NCI-H460 (cell line): ENCODE measurements around the gene RYR3. TPM values are rescaled to one million over a fixed set of nuclear protein-coding genes. Genes with fewer than 3 reads are reported as not detected.

Source experiments
- DNase-seq: peaks from one replicate; pipeline ENCODE4 v3.0.0-alpha.2; 2016; ENCODE audit warnings: low read depth; ENCODE audit errors: extremely low read depth
- total RNA-seq: library from RNA; depleted of rRNA; stranded (reverse); fragments of >200 nt; shearing (Covaris generic); gene quantifications from 2 replicates; pipeline ENCODE4 v1.2.3, GENCODE V29; 2014

The RYR3 gene
- total RNA-seq, 1 experiment from 2014 or later, result not detected

GRCh38 chr15:33737687-33738601 lies 427.2 kb downstream of the RYR3 start:
- DNase-seq, result peak; percentile 47

GRCh38 chr15:33738941-33739664 lies 428.3 kb downstream of the RYR3 start:
- DNase-seq, result no peak

- peak; percentile 43 for DNase-seq
Observed at GRCh38 chr15:33742306-33742705, 431.5 kb downstream of the RYR3 start.

- no peak for DNase-seq
Observed at GRCh38 chr15:33742800-33743199, 432.0 kb downstream of the RYR3 start.

- no peak for DNase-seq
Observed at GRCh38 chr15:33746203-33746602, 435.4 kb downstream of the RYR3 start.

- DNase-seq, result no peak
Observed at GRCh38 chr15:33753012-33753411, 442.2 kb downstream of the RYR3 start.

- DNase-seq, result no peak
Observed at GRCh38 chr15:33754242-33754641, 443.5 kb downstream of the RYR3 start.

GRCh38 chr15:33756961-33757360 lies 446.2 kb downstream of the RYR3 start:
- no peak for DNase-seq

- no peak for DNase-seq
Observed at GRCh38 chr15:33757516-33758232, 446.9 kb downstream of the RYR3 start.

- DNase-seq, result no peak
Observed at GRCh38 chr15:33766389-33766788, 455.6 kb downstream of the RYR3 start.

- DNase-seq, result no peak
Observed at GRCh38 chr15:33768670-33769190, 458.0 kb downstream of the RYR3 start.

GRCh38 chr15:33773969-33774368 lies 463.2 kb downstream of the RYR3 start:
- no peak for DNase-seq

- DNase-seq, result no peak
Observed at GRCh38 chr15:33778852-33779251, 468.1 kb downstream of the RYR3 start.

- DNase-seq, result no peak
Observed at GRCh38 chr15:33780011-33780768, 469.4 kb downstream of the RYR3 start.

GRCh38 chr15:33782966-33783365 lies 472.2 kb downstream of the RYR3 start:
- no peak for DNase-seq

- no peak for DNase-seq
Observed at GRCh38 chr15:33785366-33785765, 474.6 kb downstream of the RYR3 start.

- no peak for DNase-seq
Observed at GRCh38 chr15:33788906-33789540, 478.3 kb downstream of the RYR3 start.

GRCh38 chr15:33794453-33794852 lies 483.7 kb downstream of the RYR3 start:
- DNase-seq, result no peak

GRCh38 chr15:33795070-33795469 lies 484.3 kb downstream of the RYR3 start:
- no peak for DNase-seq

- DNase-seq, result no peak
Observed at GRCh38 chr15:33797651-33798050, 486.9 kb downstream of the RYR3 start.
